Measurements from ENCODE around the gene TESPA1.

Gene TESPA1

GRCh38 chr12:54941659-54942058 lies 42.9 kb downstream of the TESPA1 start:
- DNase-seq = no peak

GRCh38 chr12:54940727-54941315 lies 43.7 kb downstream of the TESPA1 start:
- no peak for DNase-seq

GRCh38 chr12:54937929-54938328 lies 46.6 kb downstream of the TESPA1 start:
- DNase-seq = no peak

GRCh38 chr12:54937376-54937775 lies 47.2 kb downstream of the TESPA1 start:
- DNase-seq = no peak

- DNase-seq = no peak
These were observed 47.8 kb downstream of the TESPA1 start for GRCh38 chr12:54936736-54937135.

- DNase-seq = peak; percentile 77
These were observed 49.2 kb downstream of the TESPA1 start for GRCh38 chr12:54935235-54935951.

GRCh38 chr12:54934419-54934818 lies 50.1 kb downstream of the TESPA1 start:
- DNase-seq = no peak

GRCh38 chr12:54933376-54933775 lies 51.2 kb downstream of the TESPA1 start:
- DNase-seq = peak; percentile 22

- DNase-seq = no peak
These were observed 51.9 kb downstream of the TESPA1 start for GRCh38 chr12:54932691-54933090.

GRCh38 chr12:54932038-54932437 lies 52.5 kb downstream of the TESPA1 start:
- DNase-seq = no peak

GRCh38 chr12:54929998-54930397 lies 54.6 kb downstream of the TESPA1 start:
- DNase-seq = no peak

- no peak for DNase-seq
These were observed 58.3 kb downstream of the TESPA1 start for GRCh38 chr12:54926246-54926645.

- no peak for DNase-seq
These were observed 59.4 kb downstream of the TESPA1 start for GRCh38 chr12:54924972-54925707.

- DNase-seq = no peak
These were observed 67.5 kb downstream of the TESPA1 start for GRCh38 chr12:54917001-54917488.

Data from fibroblast of skin of right biceps (primary cell).